ENCODE results near the gene UBAP2L.
"Not testable (repeated sequence)": the region's sequence is repeated elsewhere in the genome, so short reads cannot be mapped to it uniquely, and the experiment has no call there.

The UBAP2L gene

DNA sequence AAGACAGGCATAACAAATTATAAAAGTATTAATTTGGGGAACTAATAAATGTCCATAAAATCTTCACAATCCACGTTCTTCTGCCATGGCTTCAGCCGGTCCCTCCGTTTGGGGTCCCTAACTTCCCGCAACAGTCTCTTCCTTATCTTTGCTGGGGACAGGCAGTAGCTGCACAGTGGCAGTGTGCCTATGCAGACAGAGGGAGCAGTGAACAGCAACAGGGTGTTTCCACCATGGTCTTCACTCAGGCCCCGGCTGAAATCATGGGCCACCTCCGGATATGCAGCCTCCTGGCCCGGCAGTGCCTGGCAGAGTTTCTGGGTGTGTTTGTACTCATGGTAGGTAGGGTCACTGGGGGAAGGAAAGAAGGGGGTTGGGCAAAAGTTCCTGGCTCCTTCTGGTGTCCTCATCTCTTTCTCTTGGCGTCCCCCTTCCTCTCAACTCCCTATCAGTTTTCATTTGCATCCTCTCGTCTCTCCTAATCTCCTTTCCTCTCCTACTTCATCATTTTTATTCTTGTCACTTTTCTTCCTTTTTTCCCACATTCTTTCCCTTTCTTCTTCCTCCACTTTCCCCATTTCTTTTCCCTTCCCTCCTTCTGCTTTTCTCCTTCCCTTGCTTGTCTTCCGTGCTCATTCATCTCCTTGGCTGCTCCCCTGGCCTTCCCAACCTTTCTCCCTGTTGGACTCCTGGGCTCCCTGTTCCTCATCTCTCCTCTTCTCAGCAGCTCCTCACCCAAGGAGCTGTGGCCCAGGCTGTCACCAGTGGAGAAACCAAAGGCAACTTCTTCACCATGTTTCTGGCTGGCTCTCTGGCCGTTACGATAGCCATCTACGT lies 91.7 kb downstream of the UBAP2L start:
- not testable (repeated sequence) for DNase-seq

- DNase-seq: no peak
These were observed 92.3 kb downstream of the UBAP2L start for GRCh38 chr1:154313066-154313356.

DNA sequence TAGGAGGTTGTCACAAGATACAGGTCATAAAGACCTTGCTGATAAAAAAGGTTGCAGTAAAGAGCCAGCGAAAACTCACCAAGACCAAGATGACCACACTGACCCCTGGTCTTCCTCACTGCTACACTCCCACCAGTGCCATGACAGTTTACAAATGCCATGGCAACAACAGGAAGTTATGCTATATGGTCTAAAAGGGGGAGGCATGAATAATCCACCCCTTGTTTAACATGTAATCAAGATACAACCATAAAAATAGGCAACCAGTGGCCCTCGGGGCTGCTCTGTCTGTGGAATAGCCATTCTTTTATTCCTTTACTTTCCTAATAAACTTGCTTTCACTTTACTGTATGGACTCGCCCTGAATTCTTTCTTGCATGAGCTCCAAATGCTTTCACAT lies 93.5 kb downstream of the UBAP2L start:
- DNase-seq: not testable (repeated sequence)

- no peak for DNase-seq
These were observed 95.9 kb downstream of the UBAP2L start for GRCh38 chr1:154316704-154317103.

GRCh38 chr1:154318386-154318785 lies 97.6 kb downstream of the UBAP2L start:
- DNase-seq: no peak

Measured in 8988T (cell line).